Activated CD4-positive, alpha-beta T cell treated with anti-CD3 and anti-CD28 coated beads, Interleukin-2, amount 50 U/mL, for 4 hours (primary cell): ENCODE data around the gene SMLR1.

Experiments
- DNase-seq, 2 experiments: peaks; one replicate each; pipeline ENCODE4 v3.0.0-alpha.2; 2020

The SMLR1 gene

GRCh38 chr6:130825772-130826441 is 1.3 kb upstream of the SMLR1 start:
- DNase-seq = no peak

GRCh38 chr6:130826442-130827246 is 562 bp upstream of the SMLR1 start:
- no peak for DNase-seq

- DNase-seq = no peak
Observed at GRCh38 chr6:130829333-130829910, 2.2 kb downstream of the SMLR1 start.

GRCh38 chr6:130831607-130832006 is 4.4 kb downstream of the SMLR1 start:
- no peak for DNase-seq

GRCh38 chr6:130833569-130833968 is 6.4 kb downstream of the SMLR1 start:
- DNase-seq = no peak

- DNase-seq = no peak
Observed at GRCh38 chr6:130834482-130835251, 7.5 kb downstream of the SMLR1 start.

- DNase-seq = no peak
Observed at GRCh38 chr6:130836055-130836640, 8.9 kb downstream of the SMLR1 start.

GRCh38 chr6:130837067-130837466 is 9.9 kb downstream of the SMLR1 start:
- DNase-seq = no peak

GRCh38 chr6:130838250-130838860 is 11.1 kb downstream of the SMLR1 start:
- DNase-seq = no peak

GRCh38 chr6:130838951-130839350 is 11.7 kb downstream of the SMLR1 start:
- DNase-seq = no peak

GRCh38 chr6:130839379-130839778 is 12.2 kb downstream of the SMLR1 start:
- DNase-seq = no peak

GRCh38 chr6:130840050-130840449 is 12.8 kb downstream of the SMLR1 start:
- DNase-seq = no peak

- DNase-seq = no peak
Observed at GRCh38 chr6:130841128-130841728, 14.0 kb downstream of the SMLR1 start.

GRCh38 chr6:130843575-130844320 is 16.5 kb downstream of the SMLR1 start:
- no peak for DNase-seq

- no peak for DNase-seq
Observed at GRCh38 chr6:130846501-130846900, 19.3 kb downstream of the SMLR1 start.

GRCh38 chr6:130847001-130847910 is 20.1 kb downstream of the SMLR1 start:
- DNase-seq = no peak

- no peak for DNase-seq
Observed at GRCh38 chr6:130848945-130849344, 21.7 kb downstream of the SMLR1 start.

GRCh38 chr6:130849594-130849993 is 22.4 kb downstream of the SMLR1 start:
- DNase-seq = no peak

- no peak for DNase-seq
Observed at GRCh38 chr6:130851026-130851425, 23.8 kb downstream of the SMLR1 start.
